SH-SY5Y (cell line): ENCODE measurements around the gene PECR.

Experiments used
- GATA2 ChIP-seq: IDR thresholded peaks from 2 replicates; pipeline ENCODE4 v1.6.1; 2011; ENCODE audit warnings: mild to moderate bottlenecking, low read depth, low read length
- GATA3 ChIP-seq: IDR thresholded peaks from 2 replicates; pipeline ENCODE4 v1.6.1; 2011; ENCODE audit warnings: low read depth, mild to moderate bottlenecking, low read length, moderate library complexity

- TF ChIP-seq GATA2, result no peak
- no peak for TF ChIP-seq GATA3
Measured at GRCh38 chr2:216031960-216032689, 49.5 kb downstream of the PECR start.
